Mesenchymal stem cell (in vitro differentiated cells and primary cell): ENCODE data around the gene RNF166.
A peak's percentile ranks its signal among the peaks of the same experiment; 100 is the strongest.

ENCODE experiments used
- DNase-seq: peaks from one replicate; pipeline ENCODE4 v3.0.0-alpha.2; 2013
- H2AFZ ChIP-seq: one replicate; pipeline ENCODE4 v1.6.1; 2013; ENCODE audit warnings: low read depth, mild to moderate bottlenecking, control low read depth, inconsistent platforms, low read length, moderate library complexity
- H2AK5ac ChIP-seq: 2 replicates; pipeline ENCODE4 v1.6.1; 2013; ENCODE audit warnings: low read length, moderate library complexity, mild to moderate bottlenecking, inconsistent platforms; ENCODE audit not compliant: severe bottlenecking
- H2BK120ac ChIP-seq: one replicate; pipeline ENCODE4 v1.6.1; 2013; ENCODE audit warnings: low read depth, mild to moderate bottlenecking, inconsistent platforms, low read length, moderate library complexity
- H2BK12ac ChIP-seq, 2 experiments: one replicate each; pipeline ENCODE4 v1.6.1; 2013; ENCODE audit warnings: inconsistent platforms in 2 of 2, low read length in 2 of 2, mild to moderate bottlenecking in 2 of 2, moderate library complexity in 2 of 2, control low read depth in 1 of 2
- H2BK15ac ChIP-seq: one replicate; pipeline ENCODE4 v1.6.1; 2013; ENCODE audit warnings: mild to moderate bottlenecking, low read depth, inconsistent platforms; ENCODE audit not compliant: poor library complexity, severe bottlenecking
- H2BK5ac ChIP-seq: 2 replicates; pipeline ENCODE4 v1.6.1; 2013; ENCODE audit warnings: low read depth, mild to moderate bottlenecking, low read length, control low read depth, inconsistent platforms; ENCODE audit not compliant: poor library complexity, severe bottlenecking
- H3K14ac ChIP-seq, 2 experiments: one replicate each; pipeline ENCODE4 v1.6.1; 2013; ENCODE audit warnings: inconsistent platforms in 2 of 2, low read length in 2 of 2, control low read depth in 1 of 2, mild to moderate bottlenecking in 1 of 2, moderate library complexity in 1 of 2
- H3K18ac ChIP-seq, 2 experiments: one replicate each; pipeline ENCODE4 v1.6.1; 2013; ENCODE audit warnings: inconsistent platforms in 2 of 2, low read length in 2 of 2, control low read depth in 1 of 2, low read depth in 1 of 2, mild to moderate bottlenecking in 1 of 2
- H3K23ac ChIP-seq, 2 experiments: one replicate each; pipeline ENCODE4 v1.6.1; 2013; ENCODE audit warnings: inconsistent platforms in 2 of 2, low read length in 2 of 2, mild to moderate bottlenecking in 2 of 2, moderate library complexity in 2 of 2, control low read depth in 1 of 2
- H3K27ac ChIP-seq: 2 replicates; pipeline ENCODE4 v1.5.1; 2013; ENCODE audit warnings: mild to moderate bottlenecking, moderate library complexity, low read length, control low read depth, inconsistent platforms; ENCODE audit not compliant: poor library complexity, severe bottlenecking
- H3K27me3 ChIP-seq, 2 experiments: 2 replicates each; pipeline versions ENCODE4 v1.6.1 to v1.7.0; 2013; ENCODE audit warnings: low read length in 2 of 2, mild to moderate bottlenecking in 2 of 2, moderate library complexity in 2 of 2, control low read depth in 1 of 2, inconsistent platforms in 1 of 2; ENCODE audit not compliant: control insufficient read depth in 1 of 2, insufficient read depth in 1 of 2
- H3K36me3 ChIP-seq, 2 experiments: 2 replicates each; pipeline versions ENCODE4 v1.6.1 to v1.7.0; 2013; ENCODE audit warnings: low read length in 2 of 2, control low read depth in 1 of 2, inconsistent platforms in 1 of 2, low read depth in 1 of 2, mild to moderate bottlenecking in 1 of 2; ENCODE audit not compliant: insufficient read depth in 2 of 2, control insufficient read depth in 1 of 2
- H3K4ac ChIP-seq, 2 experiments: one replicate each; pipeline ENCODE4 v1.6.1; 2013; ENCODE audit warnings: inconsistent platforms in 2 of 2, low read length in 2 of 2, mild to moderate bottlenecking in 2 of 2, moderate library complexity in 2 of 2, control low read depth in 1 of 2, low read depth in 1 of 2
- H3K4me1 ChIP-seq: 2 replicates; pipeline ENCODE4 v1.6.1; 2013; ENCODE audit warnings: low read depth, low read length, control low read depth; ENCODE audit not compliant: control insufficient read depth, insufficient read depth
- H3K4me2 ChIP-seq: 2 replicates; pipeline ENCODE4 v1.6.1; 2013; ENCODE audit warnings: low read length, mild to moderate bottlenecking, inconsistent platforms; ENCODE audit not compliant: poor library complexity, severe bottlenecking
- H3K4me3 ChIP-seq, 2 experiments: 2 replicates each; pipeline versions ENCODE4 v1.5.1 to v1.7.0; 2013; ENCODE audit warnings: low read length in 2 of 2, mild to moderate bottlenecking in 2 of 2, control low read depth in 1 of 2, low read depth in 1 of 2; ENCODE audit not compliant: insufficient read depth in 1 of 2
- H3K79me1 ChIP-seq: replicated peaks from 2 replicates; pipeline ENCODE4 v1.6.1; 2013; ENCODE audit warnings: mild to moderate bottlenecking, control low read depth, low read length, inconsistent platforms; ENCODE audit not compliant: poor library complexity, severe bottlenecking
- H3K9ac ChIP-seq: 2 replicates; pipeline ENCODE4 v1.7.0; 2013; ENCODE audit warnings: mild to moderate bottlenecking, low read length, moderate library complexity
- H3K9me3 ChIP-seq: 2 replicates; pipeline ENCODE4 v1.7.0; 2013; ENCODE audit warnings: mild to moderate bottlenecking, low read length; ENCODE audit not compliant: control insufficient read depth
- H4K8ac ChIP-seq: one replicate; pipeline ENCODE4 v1.6.1; 2013; ENCODE audit warnings: inconsistent platforms, mild to moderate bottlenecking, low read length, moderate library complexity
- H4K91ac ChIP-seq: one replicate; pipeline ENCODE4 v1.6.1; 2013; ENCODE audit warnings: mild to moderate bottlenecking, low read length, inconsistent platforms
- WGBS: methylation state at CpG from one replicate; pipeline ENCODE4 v1.1.7; 2013; ENCODE audit warnings: mixed read lengths; 5-methylcytosine and 5-hydroxymethylcytosine counted together

Gene RNF166

DNA sequence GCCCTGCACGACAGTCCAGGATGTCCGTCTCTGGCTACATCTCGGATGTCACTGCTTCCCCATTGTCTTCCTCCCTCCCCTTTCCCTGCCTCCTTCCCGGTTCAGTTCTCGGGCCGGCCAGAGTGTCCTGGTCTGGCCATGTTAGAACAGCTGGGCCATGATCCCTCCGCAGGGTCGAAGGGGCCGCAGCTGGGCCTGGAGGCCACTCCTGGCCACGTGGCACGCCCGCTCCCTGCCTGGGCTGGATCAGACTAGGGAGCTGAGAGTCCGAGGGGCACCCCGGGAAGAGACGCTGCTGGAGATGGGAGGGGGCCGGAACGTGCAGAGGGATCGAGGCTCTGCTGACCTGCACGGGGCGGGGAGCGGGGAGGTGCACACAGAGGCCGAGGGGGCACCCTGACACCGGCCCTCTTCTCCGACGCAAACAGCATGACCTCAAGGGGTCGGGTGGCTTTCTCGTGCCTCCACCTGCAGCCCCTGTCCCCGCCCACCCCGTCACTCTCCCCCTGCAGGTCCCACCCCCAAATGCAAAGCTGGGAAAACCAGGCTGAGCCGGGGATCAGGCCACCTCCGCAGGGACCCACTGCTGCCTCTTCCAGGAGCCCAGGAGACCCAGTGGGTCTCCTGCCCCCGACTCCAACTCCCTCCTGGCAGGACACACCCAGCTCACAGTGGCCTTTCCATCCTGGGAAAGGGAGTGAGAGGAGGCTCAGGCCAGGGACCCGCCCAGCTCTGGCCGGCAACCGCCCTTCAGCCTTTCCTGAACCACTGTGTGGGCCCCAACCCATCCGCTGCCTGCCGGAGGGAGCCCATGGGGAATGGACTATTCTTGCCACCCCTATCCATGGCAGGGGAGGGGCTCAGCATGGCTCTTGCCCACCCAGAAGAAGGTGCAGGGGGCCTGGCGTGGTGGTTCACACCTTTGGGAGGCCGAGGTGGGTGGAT is 38.6 kb upstream of the RNF166 start:
- H3K79me1 ChIP-seq: peaks cover 38% of the 10 kb centered on the region
- no peak overlapping the region for H3K9ac ChIP-seq
- H2BK5ac ChIP-seq: no peak overlapping the region
- H4K91ac ChIP-seq: no peak overlapping the region
- peak overlapping the region in 1 of 2 experiments; percentile 30 for H3K4ac ChIP-seq
- no peak overlapping the region for H4K8ac ChIP-seq
- peaks cover 25% of the 10 kb centered on the region for H3K4me1 ChIP-seq
- no peaks in the 10 kb centered on the region for H3K27me3 ChIP-seq
- no peak overlapping the region for H3K4me2 ChIP-seq
- H2BK120ac ChIP-seq: no peak overlapping the region
- no peak for DNase-seq
- peak overlapping the region in 1 of 2 experiments; percentile 59 for H2BK12ac ChIP-seq
- no peak overlapping the region for H2BK15ac ChIP-seq
- H3K18ac ChIP-seq: no peak overlapping the region
- WGBS: 88% methylated on average over 28 of the region's 39 CpGs
- H3K23ac ChIP-seq: no peak overlapping the region
- no peak overlapping the region for H3K14ac ChIP-seq
- no peak overlapping the region for H3K27ac ChIP-seq
- peaks cover 16 to 75% of the 10 kb centered on the region in 2 experiments for H3K36me3 ChIP-seq
- H2AFZ ChIP-seq: no peak overlapping the region
- H2AK5ac ChIP-seq: peak overlapping the region; percentile 35
- no peaks in the 10 kb centered on the region for H3K9me3 ChIP-seq
- no peak overlapping the region for H3K4me3 ChIP-seq

DNA sequence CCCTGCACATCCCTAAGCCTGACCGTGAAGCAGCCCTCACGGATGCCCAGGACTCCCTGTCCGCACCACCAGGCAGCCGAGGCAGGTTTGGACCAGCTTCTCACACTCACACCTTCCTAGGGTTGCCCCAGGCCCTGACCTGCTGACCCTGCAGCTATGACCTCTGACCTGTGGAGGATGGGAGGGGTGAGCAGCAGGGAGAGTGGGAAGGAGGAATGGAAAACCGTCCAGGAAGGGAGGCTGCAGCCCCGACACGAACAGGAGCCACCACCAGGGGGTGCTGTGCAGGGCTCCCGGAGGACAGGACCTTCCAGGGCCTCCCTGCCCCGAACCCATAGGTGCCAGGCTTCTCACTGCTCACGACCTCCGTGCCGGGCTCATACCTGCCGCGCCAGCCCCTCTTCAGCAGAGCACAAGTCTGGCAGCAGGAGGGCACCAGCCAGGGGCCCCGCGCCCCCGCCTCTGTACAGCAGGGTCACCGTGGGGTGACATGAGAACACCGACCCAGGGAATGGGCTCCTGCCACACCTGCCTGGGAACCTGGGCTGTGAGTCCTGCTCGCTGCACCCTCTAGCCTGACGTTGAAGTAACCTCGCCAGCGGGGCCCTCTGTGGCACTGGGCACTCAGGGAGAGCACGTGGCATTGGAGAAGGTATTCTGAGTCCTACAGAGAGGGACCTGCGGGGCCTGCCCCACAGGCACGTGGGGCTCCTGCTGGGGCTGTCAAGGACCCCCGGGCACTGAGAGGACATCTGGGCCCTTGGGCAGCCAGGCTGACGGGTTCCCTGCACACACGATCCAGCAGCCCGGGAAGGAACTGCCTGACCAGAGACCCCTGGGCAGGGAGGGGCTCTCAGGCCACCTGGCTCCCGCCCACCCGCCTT is 37.7 kb upstream of the RNF166 start:
- peaks cover 17 to 79% of the 10 kb centered on the region in 2 experiments for H3K36me3 ChIP-seq
- DNase-seq: peak; percentile 73
- H3K4me1 ChIP-seq: peaks cover 25% of the 10 kb centered on the region
- no peak overlapping the region for H2BK15ac ChIP-seq
- H3K23ac ChIP-seq: no peak overlapping the region
- no peak overlapping the region for H2BK120ac ChIP-seq
- peak overlapping the region in 1 of 2 experiments; percentile 30 for H3K4ac ChIP-seq
- peak overlapping the region in 1 of 2 experiments; percentile 2 for H3K14ac ChIP-seq
- H3K18ac ChIP-seq: peak overlapping the region in 1 of 2 experiments; percentile 28
- H3K9me3 ChIP-seq: no peaks in the 10 kb centered on the region
- no peak overlapping the region for H3K4me2 ChIP-seq
- no peak overlapping the region for H3K27ac ChIP-seq
- H2BK5ac ChIP-seq: no peak overlapping the region
- H3K27me3 ChIP-seq: no peaks in the 10 kb centered on the region
- no peak overlapping the region for H3K9ac ChIP-seq
- no peak overlapping the region for H2AFZ ChIP-seq
- WGBS: 64% methylated on average over 32 of the region's 32 CpGs
- H2AK5ac ChIP-seq: peak overlapping the region; percentile 35
- H3K4me3 ChIP-seq: no peak overlapping the region
- peaks cover 35% of the 10 kb centered on the region for H3K79me1 ChIP-seq
- peak overlapping the region; percentile 59 for H4K91ac ChIP-seq
- H2BK12ac ChIP-seq: peak overlapping the region; percentile 38 to 59
- peak overlapping the region; percentile 66 for H4K8ac ChIP-seq

DNA sequence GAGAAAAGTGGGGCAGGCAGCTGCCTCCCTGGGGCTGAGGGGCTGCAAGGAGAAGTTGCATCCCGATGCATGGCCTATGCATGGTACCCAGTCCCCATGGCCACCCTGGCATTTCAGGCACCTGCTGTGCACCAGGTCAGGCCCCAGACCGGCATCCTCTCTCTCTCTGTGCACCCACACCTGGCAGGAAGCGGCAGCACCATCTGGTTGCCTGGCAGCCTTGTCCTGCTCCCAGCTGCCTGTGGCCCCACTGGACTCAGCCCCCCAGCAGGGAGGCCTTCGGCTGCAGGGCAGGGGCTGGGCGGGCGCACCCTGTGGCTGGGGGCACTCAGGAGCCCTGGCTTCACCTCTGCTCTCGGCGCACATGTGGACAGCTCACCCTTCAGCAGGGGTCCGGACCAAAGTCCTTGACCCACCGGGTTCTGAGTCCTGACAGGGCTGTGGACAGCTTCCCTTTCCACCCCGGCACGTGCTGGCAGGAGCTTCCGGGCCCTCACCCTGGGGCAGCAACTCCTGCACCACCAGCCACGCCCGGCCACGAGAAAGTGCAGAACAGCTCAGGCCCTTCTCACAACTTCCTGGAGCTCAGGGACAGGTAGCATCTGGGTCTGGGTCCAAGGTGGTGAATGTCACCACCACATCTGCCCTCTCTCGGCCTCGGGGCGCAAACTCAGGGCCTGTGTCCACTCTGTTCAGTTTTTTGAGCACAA is 36.8 kb upstream of the RNF166 start:
- Histone ChIP-seq H3K36me3 (peaks cover 25 to 80% of the 10 kb centered on the region in 2 experiments), H4K8ac (no peak overlapping the region), H3K4me1 (peaks cover 27% of the 10 kb centered on the region), H2AFZ (no peak overlapping the region), H3K9me3 (no peaks in the 10 kb centered on the region), H3K4ac (no peak overlapping the region), H2BK15ac (no peak overlapping the region), H2AK5ac (no peak overlapping the region), H3K4me3 (no peak overlapping the region), H2BK12ac (peak overlapping the region in 1 of 2 experiments; percentile 37), H3K14ac (no peak overlapping the region), H3K79me1 (peaks cover 31% of the 10 kb centered on the region), H2BK120ac (no peak overlapping the region), H3K23ac (no peak overlapping the region), H2BK5ac (no peak overlapping the region), H3K27ac (no peak overlapping the region), H3K4me2 (no peak overlapping the region), H4K91ac (no peak overlapping the region), H3K27me3 (no peaks in the 10 kb centered on the region), H3K9ac (no peak overlapping the region), H3K18ac (no peak overlapping the region)
- 91% methylated on average over 18 of the region's 19 CpGs for WGBS
- DNase-seq: no peak
